ENCODE results near the gene PCBP3. TPM values are rescaled to one million over a fixed set of nuclear protein-coding genes. Genes with fewer than 3 reads are reported as not detected.

Gene PCBP3
- total RNA-seq, 4 donors from 2014 or later: 0.13 to 0.26 TPM; not detected in 2

GRCh38 chr21:45938453-45938755 is 294.9 kb downstream of the PCBP3 start:
- Histone ChIP-seq H3K27me3 (no peaks in the 10 kb centered on the region), H3K4me1 (no peaks in the 10 kb centered on the region), H3K27ac (no peak overlapping the region), H3K36me3 (no peaks in the 10 kb centered on the region), H3K4me3 (no peak overlapping the region), H3K9me3 (no peaks in the 10 kb centered on the region)
- intact Hi-C loops (cut with DNase I; ENCODE audit: low total_unique reads) (no loop called here), in situ Hi-C loops (cut with MboI; ENCODE audit: low sequenced_read_pairs in 4 of 4) (no loop called here)
- ATAC-seq (no peak), DNase-seq (no peak)
- TF ChIP-seq, protein P1, sequence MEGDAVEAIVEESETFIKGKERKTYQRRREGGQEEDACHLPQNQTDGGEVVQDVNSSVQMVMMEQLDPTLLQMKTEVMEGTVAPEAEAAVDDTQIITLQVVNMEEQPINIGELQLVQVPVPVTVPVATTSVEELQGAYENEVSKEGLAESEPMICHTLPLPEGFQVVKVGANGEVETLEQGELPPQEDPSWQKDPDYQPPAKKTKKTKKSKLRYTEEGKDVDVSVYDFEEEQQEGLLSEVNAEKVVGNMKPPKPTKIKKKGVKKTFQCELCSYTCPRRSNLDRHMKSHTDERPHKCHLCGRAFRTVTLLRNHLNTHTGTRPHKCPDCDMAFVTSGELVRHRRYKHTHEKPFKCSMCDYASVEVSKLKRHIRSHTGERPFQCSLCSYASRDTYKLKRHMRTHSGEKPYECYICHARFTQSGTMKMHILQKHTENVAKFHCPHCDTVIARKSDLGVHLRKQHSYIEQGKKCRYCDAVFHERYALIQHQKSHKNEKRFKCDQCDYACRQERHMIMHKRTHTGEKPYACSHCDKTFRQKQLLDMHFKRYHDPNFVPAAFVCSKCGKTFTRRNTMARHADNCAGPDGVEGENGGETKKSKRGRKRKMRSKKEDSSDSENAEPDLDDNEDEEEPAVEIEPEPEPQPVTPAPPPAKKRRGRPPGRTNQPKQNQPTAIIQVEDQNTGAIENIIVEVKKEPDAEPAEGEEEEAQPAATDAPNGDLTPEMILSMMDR (IDR thresholded peaks at IDR 0.05 in 4 of 5, conservative IDR thresholded peaks at IDR 0.05 in 1 of 5): no peak

- Histone ChIP-seq H3K36me3 (no peaks in the 10 kb centered on the region), H3K27me3 (no peaks in the 10 kb centered on the region), H3K4me1 (no peaks in the 10 kb centered on the region), H3K4me3 (no peak overlapping the region), H3K27ac (no peak overlapping the region), H3K9me3 (no peaks in the 10 kb centered on the region)
- intact Hi-C loops (cut with DNase I; ENCODE audit: low total_unique reads) (no loop called here), in situ Hi-C loops (cut with MboI; ENCODE audit: low sequenced_read_pairs in 4 of 4) (no loop called here)
- DNase-seq (no peak), ATAC-seq (no peak)
- TF ChIP-seq, protein P1 (IDR thresholded peaks at IDR 0.05 in 4 of 5, conservative IDR thresholded peaks at IDR 0.05 in 1 of 5): no peak
- TF ChIP-seq POLR2A (IDR thresholded peaks at IDR 0.05): no peak
These were observed 295.4 kb downstream of the PCBP3 start for GRCh38 chr21:45938811-45939520.

GRCh38 chr21:45939521-45940045 is 296.1 kb downstream of the PCBP3 start:
- no peaks in the 10 kb centered on the region for H3K36me3 ChIP-seq
- in situ Hi-C loops (cut with MboI; ENCODE audit: low sequenced_read_pairs in 4 of 4): no loop called here
- no peak overlapping the region for H3K27ac ChIP-seq
- DNase-seq: no peak
- intact Hi-C loops (cut with DNase I; ENCODE audit: low total_unique reads): no loop called here
- no peak overlapping the region for H3K4me3 ChIP-seq
- no peaks in the 10 kb centered on the region for H3K27me3 ChIP-seq
- no peaks in the 10 kb centered on the region for H3K4me1 ChIP-seq
- no peaks in the 10 kb centered on the region for H3K9me3 ChIP-seq
- TF ChIP-seq, protein P1 (IDR thresholded peaks at IDR 0.05 in 4 of 5, conservative IDR thresholded peaks at IDR 0.05 in 1 of 5): no peak
- TF ChIP-seq POLR2A (IDR thresholded peaks at IDR 0.05): no peak
- ATAC-seq: no peak

DNA sequence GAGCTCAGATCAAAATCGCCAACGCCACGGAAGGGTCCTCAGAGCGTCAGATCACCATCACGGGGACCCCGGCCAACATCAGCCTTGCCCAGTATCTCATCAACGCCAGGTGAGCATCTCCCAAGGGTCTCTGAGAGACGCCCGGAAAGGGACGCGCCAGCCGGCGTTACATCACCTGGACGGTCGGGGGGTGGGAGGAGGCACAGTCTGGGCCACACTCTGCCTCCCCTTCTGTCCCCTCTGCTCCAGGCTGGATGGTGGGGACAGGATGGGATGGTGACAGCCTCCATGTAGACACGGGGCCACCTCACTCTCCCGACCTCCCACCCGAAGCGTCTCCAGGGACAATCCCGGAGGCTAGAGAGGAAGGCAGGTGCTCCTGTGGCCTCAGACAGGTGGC is 296.6 kb downstream of the PCBP3 start:
- Histone ChIP-seq H3K36me3 (no peaks in the 10 kb centered on the region), H3K27me3 (no peaks in the 10 kb centered on the region), H3K4me3 (no peak overlapping the region), H3K4me1 (no peaks in the 10 kb centered on the region), H3K27ac (no peak overlapping the region), H3K9me3 (no peaks in the 10 kb centered on the region)
- intact Hi-C loops (cut with DNase I; ENCODE audit: low total_unique reads) (no loop called here), in situ Hi-C loops (cut with MboI; ENCODE audit: low sequenced_read_pairs in 4 of 4) (no loop called here)
- TF ChIP-seq, protein P1 (IDR thresholded peaks at IDR 0.05 in 4 of 5, conservative IDR thresholded peaks at IDR 0.05 in 1 of 5): no peak
- DNase-seq: no peak
- no peak for ATAC-seq

Data from gastrocnemius medialis (tissue), 4 donors.